ENCODE measurements around the gene ZFP14. TPM values are rescaled to one million over a fixed set of nuclear protein-coding genes. Genes with fewer than 3 reads are reported as not detected.

Gene ZFP14
- total and polyA plus RNA-seq, 2 of the 4 experiments (the other 2 are of a cell fraction), result 0.67 to 2.0 TPM

GRCh38 chr19:36331353-36332228, 47.4 kb downstream of the ZFP14 start (continued):
- no peak for TF ChIP-seq MAZ (IDR thresholded peaks at IDR 0.05; ENCODE audit: borderline replicate concordance, low read depth, low read length)

GRCh38 chr19:36330216-36330615, 48.8 kb downstream of the ZFP14 start:
- in situ Hi-C loops (cut with MboI; ENCODE audit: low sequenced_read_pairs), result loop anchor here (5.0 kb wide), 1 partner anchor 88 kb away; no protein-coding TSS in a partner anchor

More at GRCh38 chr19:36330216-36330615, 48.8 kb downstream of the ZFP14 start:
- Histone ChIP-seq H3K27ac (ENCODE audit: insufficient read depth, low read length) (no peak overlapping the region), H3K4me2 (ENCODE audit: low read depth, low read length) (no peak overlapping the region), H3K23ac (ENCODE audit: low read depth, low read length) (no peak overlapping the region), H2BK120ac (ENCODE audit: low read depth, low read length) (no peak overlapping the region), H3K36me3 (ENCODE audit: control insufficient read depth, insufficient read depth, low read length) (peaks cover 18% of the 10 kb centered on the region), H3K4ac (ENCODE audit: low read depth, low read length) (no peak overlapping the region), H2BK5ac (ENCODE audit: low read depth, low read length, poor library complexity, severe bottlenecking) (no peak overlapping the region), H4K8ac (ENCODE audit: low read depth in 2 of 2, low read length in 2 of 2) (no peak overlapping the region), H2BK20ac (ENCODE audit: low read depth, low read length) (no peak overlapping the region), H2AK5ac (ENCODE audit: low read depth, low read length) (no peak overlapping the region), H2AK9ac (replicated peaks; ENCODE audit: low read depth, low read length, poor library complexity) (no peak overlapping the region), H3K79me1 (ENCODE audit: low read depth in 1 of 2, low read length in 2 of 2) (peaks cover 0 to 2% of the 10 kb centered on the region in 2 experiments; a peak in 2 of 4 replicates), H3K9ac (ENCODE audit: low read depth, low read length) (no peak overlapping the region), H4K20me1 (ENCODE audit: insufficient read depth, low read length) (no peaks in the 10 kb centered on the region), H4K91ac (ENCODE audit: insufficient read depth, low read depth, low read length) (no peak overlapping the region), H3K56ac (ENCODE audit: extremely low read depth, insufficient read depth, low read length) (no peak overlapping the region), H3K9me3 (ENCODE audit: control insufficient read depth, insufficient read depth, low read length) (no peaks in the 10 kb centered on the region; the same call in 1 of the 2 replicates), H3K4me1 (ENCODE audit: control insufficient read depth, insufficient read depth, low read length) (no peaks in the 10 kb centered on the region), H3K9me1 (ENCODE audit: insufficient read depth, low read length) (no peaks in the 10 kb centered on the region; the same call in 1 of the 2 replicates), H4K5ac (ENCODE audit: low read depth, low read length) (no peak overlapping the region), H3K4me3 (ENCODE audit: insufficient read depth, low read depth, low read length) (no peak overlapping the region), H2AFZ (replicated peaks; ENCODE audit: low read length, poor library complexity) (no peak overlapping the region), H3K14ac (replicated peaks; ENCODE audit: low read depth, low read length) (no peak overlapping the region), H3K18ac (ENCODE audit: low read depth, low read length) (no peak overlapping the region), H2BK15ac (ENCODE audit: low read depth, low read length) (no peak overlapping the region), H3K27me3 (ENCODE audit: control insufficient read depth, insufficient read depth, low read length) (no peaks in the 10 kb centered on the region)
- intact Hi-C loops (cut with micrococcal nuclease) (no loop called here), dilution Hi-C loops (cut with HindIII; ENCODE audit: low sequenced_read_pairs, unreplicated experiment) (no loop called here)
- ChIA-PET POLR2A (ENCODE audit: unreplicated experiment) (no interaction called here), CTCF (no interaction called here)
- ATAC-seq (ENCODE audit: low read depth) (no peak), DNase-seq (no peak)
- 87% methylated on average over 9 of the region's 19 CpGs; no CpG with 5 or more reads in 1 of the 2 experiments for WGBS, 2 experiments (ENCODE audit: extremely low coverage in 2 of 2, insufficient read length in 1 of 2)
- TF ChIP-seq ELK1 (IDR thresholded peaks at IDR 0.05; ENCODE audit: borderline replicate concordance, low read depth, low read length), result no peak
- BruUV-seq (replicated peaks), result no TSS peak

All from IMR-90 (cell line).